Neural progenitor cell (in vitro differentiated cells): ENCODE measurements around the gene MPV17L2. TPM values are rescaled to one million over a fixed set of nuclear protein-coding genes. Genes with fewer than 3 reads are reported as not detected.

Experiments used
- DNase-seq: peaks from one replicate; pipeline ENCODE4 v3.0.0-alpha.2; 2016; ENCODE audit warnings: low spot score
- H2AFZ ChIP-seq: fragments of 200-600 bp; sonication (generic); replicated peaks from 2 replicates; pipeline ENCODE4 v1.6.1; 2016; ENCODE audit warnings: antibody characterized with exemption
- H3F3A ChIP-seq: fragments of 200-600 bp; sonication (generic); 2 replicates; pipeline ENCODE4 v1.6.1; 2016; ENCODE audit warnings: antibody characterized with exemption, low read depth
- H3K27ac ChIP-seq: fragments of 200-600 bp; sonication (generic); 2 replicates; pipeline ENCODE4 v1.5.1; 2016; ENCODE audit warnings: mild to moderate bottlenecking
- H3K27me3 ChIP-seq: fragments of 200-600 bp; sonication (generic); 2 replicates; pipeline ENCODE4 v1.6.1; 2016; ENCODE audit warnings: mild to moderate bottlenecking, moderate library complexity
- H3K36me3 ChIP-seq: fragments of 200-600 bp; sonication (generic); 2 replicates; pipeline ENCODE4 v1.5.1; 2016
- H3K4me1 ChIP-seq: fragments of 200-600 bp; sonication (generic); 2 replicates; pipeline ENCODE4 v1.6.1; 2016; ENCODE audit warnings: mixed run types
- H3K4me2 ChIP-seq: fragments of 200-600 bp; sonication (generic); 2 replicates; pipeline ENCODE4 v1.6.1; 2016
- H3K4me3 ChIP-seq: fragments of 200-600 bp; sonication (generic); 2 replicates; pipeline ENCODE4 v1.5.1; 2016
- H3K79me2 ChIP-seq: fragments of 200-600 bp; sonication (generic); 2 replicates; pipeline ENCODE4 v1.6.1; 2016; ENCODE audit warnings: low read depth
- H3K9ac ChIP-seq: fragments of 200-600 bp; sonication (generic); 2 replicates; pipeline ENCODE4 v1.6.1; 2016
- H3K9me3 ChIP-seq: fragments of 200-600 bp; sonication (generic); 2 replicates; pipeline ENCODE4 v1.5.1; 2016; ENCODE audit warnings: low read depth
- H4K20me1 ChIP-seq: fragments of 200-600 bp; sonication (generic); 2 replicates; pipeline ENCODE4 v1.6.1; 2016; ENCODE audit warnings: low read depth
- H3K27ac Mint-ChIP-seq: 3 replicates; pipeline ENCODE4 v1.8.0; 2021; ENCODE audit warnings: mixed read lengths
- H3K27me3 Mint-ChIP-seq: 2 replicates; pipeline ENCODE4 v1.8.0; 2022; ENCODE audit warnings: low read depth, mild to moderate bottlenecking, inconsistent platforms, moderate library complexity, mixed read lengths; ENCODE audit not compliant: insufficient read depth
- H3K36me3 Mint-ChIP-seq: 3 replicates; pipeline ENCODE4 v1.8.0; 2021; ENCODE audit warnings: mixed read lengths
- H3K4me1 Mint-ChIP-seq: 3 replicates; pipeline ENCODE4 v1.8.0; 2021; ENCODE audit warnings: mixed read lengths
- H3K4me3 Mint-ChIP-seq: 3 replicates; pipeline ENCODE4 v1.8.0; 2021; ENCODE audit warnings: mild to moderate bottlenecking, moderate library complexity, mixed read lengths
- H3K9me3 Mint-ChIP-seq: 3 replicates; pipeline ENCODE4 v1.8.0; 2020; ENCODE audit warnings: mixed read lengths
- CTCF ChIP-seq: fragments of 200-600 bp; sonication (generic); IDR thresholded peaks from 2 replicates; pipeline ENCODE4 v1.5.1; 2017; ENCODE audit warnings: antibody characterized with exemption, mild to moderate bottlenecking
- EZH2 ChIP-seq: fragments of 200-600 bp; sonication (generic); IDR thresholded peaks from 2 replicates; pipeline ENCODE4 v1.6.1; 2017; ENCODE audit warnings: antibody characterized with exemption, mild to moderate bottlenecking, moderate library complexity
- EZH2phosphoT487 ChIP-seq: fragments of 200-600 bp; sonication (generic); IDR thresholded peaks from 2 replicates; pipeline ENCODE4 v1.6.1; 2017; ENCODE audit warnings: antibody characterized with exemption
- total RNA-seq: library from RNA; depleted of rRNA; stranded (reverse); fragments of >200 nt; gene quantifications from 2 replicates; pipeline ENCODE4 v1.2.3, GENCODE V29; 2015; ENCODE audit warnings: low replicate concordance

The MPV17L2 gene
- total RNA-seq, 1 donor from 2014 or later = 28.1 TPM

- Mint-ChIP-seq H3K36me3 (peaks cover 12% of the 10 kb centered on the region), H3K4me3 (peak overlapping the region; percentile 57), H3K27me3 (peaks cover 7% of the 10 kb centered on the region), H3K27ac (no peak overlapping the region), H3K4me1 (peaks cover 15% of the 10 kb centered on the region), H3K9me3 (no peaks in the 10 kb centered on the region)
- Histone ChIP-seq H3K79me2 (peaks cover 4% of the 10 kb centered on the region), H3K9ac (no peak overlapping the region), H2AFZ (no peak overlapping the region), H3K27me3 (no peaks in the 10 kb centered on the region), H3K36me3 (no peaks in the 10 kb centered on the region), H3K27ac (no peak overlapping the region), H4K20me1 (peaks cover 13% of the 10 kb centered on the region), H3K9me3 (no peaks in the 10 kb centered on the region), H3K4me2 (peak overlapping the region; percentile 48), H3K4me3 (no peak overlapping the region), H3F3A (peaks cover 19% of the 10 kb centered on the region), H3K4me1 (peaks cover 14% of the 10 kb centered on the region)
- TF ChIP-seq EZH2phosphoT487 = no peak
- no peak for TF ChIP-seq CTCF
- no peak for TF ChIP-seq EZH2
- DNase-seq = no peak
Measured at GRCh38 chr19:18161636-18162002, 31.4 kb upstream of the MPV17L2 start.

- DNase-seq = no peak
Measured at GRCh38 chr19:18164072-18164471, 28.9 kb upstream of the MPV17L2 start.

GRCh38 chr19:18165794-18166544 is 27.0 kb upstream of the MPV17L2 start:
- peaks cover 8% of the 10 kb centered on the region for H3K4me1 Mint-ChIP-seq
- H3K36me3 Mint-ChIP-seq = peaks cover 13% of the 10 kb centered on the region
- no peaks in the 10 kb centered on the region for H3F3A ChIP-seq

More at GRCh38 chr19:18164072-18164471, 28.9 kb upstream of the MPV17L2 start:
- Histone ChIP-seq H3K27ac (no peak overlapping the region), H3K36me3 (no peaks in the 10 kb centered on the region), H3K27me3 (no peaks in the 10 kb centered on the region), H3K4me3 (no peak overlapping the region), H3K4me1 (peaks cover 3% of the 10 kb centered on the region), H3K9ac (no peak overlapping the region), H2AFZ (no peak overlapping the region), H4K20me1 (peaks cover 10% of the 10 kb centered on the region), H3F3A (peaks cover 5% of the 10 kb centered on the region), H3K79me2 (no peaks in the 10 kb centered on the region), H3K9me3 (no peaks in the 10 kb centered on the region), H3K4me2 (no peak overlapping the region)
- TF ChIP-seq EZH2phosphoT487 = no peak
- TF ChIP-seq EZH2 = no peak
- no peak for TF ChIP-seq CTCF
- H3K4me1 Mint-ChIP-seq = peaks cover 7% of the 10 kb centered on the region
- H3K4me3 Mint-ChIP-seq = no peak overlapping the region
- H3K36me3 Mint-ChIP-seq = peaks cover 15% of the 10 kb centered on the region
- no peaks in the 10 kb centered on the region for H3K9me3 Mint-ChIP-seq
- peaks cover 8% of the 10 kb centered on the region for H3K27me3 Mint-ChIP-seq
- H3K27ac Mint-ChIP-seq = no peak overlapping the region

More at GRCh38 chr19:18165794-18166544, 27.0 kb upstream of the MPV17L2 start:
- Mint-ChIP-seq H3K4me3 (no peak overlapping the region), H3K27me3 (peaks cover 6% of the 10 kb centered on the region), H3K9me3 (no peaks in the 10 kb centered on the region), H3K27ac (peak overlapping the region; percentile 30)
- H3K27me3 ChIP-seq = no peaks in the 10 kb centered on the region
- H3K79me2 ChIP-seq = no peaks in the 10 kb centered on the region
- no peaks in the 10 kb centered on the region for H3K9me3 ChIP-seq
- H3K4me1 ChIP-seq = peaks cover under 1% of the 10 kb centered on the region
- no peak for TF ChIP-seq EZH2phosphoT487
- no peak for TF ChIP-seq EZH2
- TF ChIP-seq CTCF = no peak
- no peak overlapping the region for H3K9ac ChIP-seq
- H4K20me1 ChIP-seq = peaks cover 10% of the 10 kb centered on the region
- no peak overlapping the region for H2AFZ ChIP-seq
- no peak overlapping the region for H3K4me3 ChIP-seq
- no peak overlapping the region for H3K27ac ChIP-seq
- no peak overlapping the region for H3K4me2 ChIP-seq
- no peak for DNase-seq
- H3K36me3 ChIP-seq = no peaks in the 10 kb centered on the region
